Activated T-helper 1 cell treated with anti-CD3 and anti-CD28 coated beads, Interleukin-2, amount 50 U/mL, for 16 hours (primary cell): ENCODE results near the gene DGCR6L.
"Not testable (repeated sequence)": the region's sequence is repeated elsewhere in the genome, so short reads cannot be mapped to it uniquely, and the experiment has no call there.

Source experiments
- DNase-seq, 2 donors: peaks; one replicate each; pipeline ENCODE4 v3.0.0-alpha.2; 2020; ENCODE audit warnings: low read depth in 1 of 2, low spot score in 1 of 2

The DGCR6L gene

GRCh38 chr22:20319745-20320658 lies at the start of gene DGCR6L:
TSS of gene DGCR6L (minus strand) at chr22:20320060. CDS start at chr22:20319988, 72 bp downstream.
- DNase-seq, result peak; percentile 94 to 96

DNA sequence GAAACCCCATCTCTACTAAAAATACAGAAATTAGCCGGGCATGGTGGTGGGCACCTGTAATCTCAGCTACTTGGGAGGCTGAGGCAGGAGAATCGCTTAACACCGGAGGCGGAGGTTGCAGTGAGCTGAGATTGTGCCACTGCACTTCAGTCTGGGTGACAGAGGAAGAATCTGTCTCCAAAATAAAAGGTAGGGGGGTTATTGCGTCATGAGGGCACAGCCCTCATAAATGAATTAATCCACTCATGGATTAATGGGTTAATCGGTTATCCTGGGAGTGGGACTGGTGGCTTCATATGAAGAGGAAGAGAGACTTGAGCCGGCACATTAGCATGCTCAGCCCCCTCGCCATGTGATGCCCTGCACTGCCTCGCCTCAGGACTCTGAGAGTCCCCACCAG lies 49.0 kb upstream of the DGCR6L start:
- not testable (repeated sequence) for DNase-seq

DNA sequence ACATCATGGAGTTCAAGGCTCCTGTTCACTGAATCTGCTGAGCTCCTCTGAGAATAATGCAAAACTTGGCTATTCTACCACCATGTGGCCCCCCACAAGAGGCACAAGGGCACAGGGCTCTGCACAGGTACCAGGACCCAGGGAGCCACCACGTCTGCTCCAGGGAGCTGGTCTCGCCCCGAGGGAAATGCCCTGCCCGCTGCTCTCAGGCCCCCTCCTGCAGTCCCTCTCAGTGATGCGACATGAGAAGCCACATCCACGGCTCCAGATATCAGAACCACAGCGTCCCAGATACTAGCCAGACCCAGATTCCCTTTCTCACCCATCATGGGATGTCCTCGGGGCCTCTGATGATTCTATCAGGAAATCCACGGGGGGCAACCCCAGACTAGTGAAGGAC lies 47.0 kb upstream of the DGCR6L start:
- not testable (repeated sequence) for DNase-seq

DNA sequence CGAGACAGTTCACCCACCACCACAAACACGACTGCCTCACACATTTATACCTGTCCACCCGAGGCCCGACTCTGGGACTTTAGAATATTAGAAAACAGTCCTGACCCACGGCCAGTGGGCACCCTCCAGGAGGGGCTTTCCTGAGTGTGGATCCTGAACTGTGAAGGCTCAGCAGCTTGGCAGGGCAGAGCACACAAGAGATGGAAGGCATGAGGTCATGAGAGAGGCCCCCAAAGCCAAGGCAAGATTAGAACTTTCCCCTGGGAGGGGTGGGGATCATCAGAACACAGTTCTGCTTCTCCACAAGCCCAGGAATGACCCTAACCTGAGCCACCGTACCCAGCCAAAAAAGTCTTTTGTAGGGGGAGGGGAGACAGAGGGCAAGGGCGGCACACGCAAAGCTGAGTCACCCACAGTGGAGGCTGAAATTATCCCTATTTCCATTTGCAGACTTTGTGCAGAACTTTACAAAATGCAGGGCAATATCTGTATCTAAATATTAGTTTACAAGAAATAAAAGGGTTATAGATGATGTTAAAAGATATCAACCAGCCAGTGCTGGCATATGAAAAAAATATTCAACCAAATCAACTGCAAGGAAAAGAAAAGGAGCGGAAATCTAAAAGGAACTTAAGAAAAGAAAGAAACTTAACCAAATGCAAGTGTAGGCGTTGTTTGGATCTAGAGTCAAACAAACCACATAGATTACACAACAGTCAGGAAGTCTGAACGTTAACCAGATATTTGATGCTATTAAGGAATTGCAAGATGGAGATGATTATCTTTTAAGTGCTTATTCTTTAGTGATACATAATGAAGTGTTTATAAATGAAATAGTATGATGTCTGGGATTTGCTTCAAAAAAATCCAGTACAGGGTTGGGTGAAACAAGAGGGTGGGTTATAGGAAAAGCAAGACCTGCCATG lies 44.7 kb upstream of the DGCR6L start:
- DNase-seq, result not testable (repeated sequence)

DNA sequence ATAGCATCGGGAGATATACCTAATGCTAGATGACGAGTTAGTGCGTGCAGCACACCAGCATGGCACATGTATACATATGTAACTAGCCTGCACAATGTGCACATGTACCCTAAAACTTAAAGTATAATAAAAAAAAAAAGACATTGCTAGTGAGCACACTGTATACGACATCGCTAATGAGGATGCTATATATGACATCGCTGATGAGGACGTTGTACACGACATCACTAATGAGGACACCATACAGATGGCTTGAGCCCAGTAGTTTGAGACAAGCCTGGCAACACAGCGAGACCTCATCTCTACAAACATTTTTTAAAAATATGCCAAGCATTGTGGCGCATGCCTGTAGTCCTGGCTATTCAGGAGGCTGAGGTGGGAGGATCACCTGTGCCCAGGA lies 42.5 kb upstream of the DGCR6L start:
- not testable (repeated sequence) for DNase-seq

- DNase-seq, result not testable (repeated sequence)
Observed at GRCh38 chr22:20361752-20362229, 41.9 kb upstream of the DGCR6L start.

GRCh38 chr22:20360866-20361751 lies 41.2 kb upstream of the DGCR6L start:
- not testable (repeated sequence) for DNase-seq

- DNase-seq, result not testable (repeated sequence)
Observed at GRCh38 chr22:20360261-20360660, 40.4 kb upstream of the DGCR6L start.

- DNase-seq, result not testable (repeated sequence)
Observed at GRCh38 chr22:20358503-20359239, 38.8 kb upstream of the DGCR6L start.

- not testable (repeated sequence) for DNase-seq
Observed at GRCh38 chr22:20357967-20358366, 38.1 kb upstream of the DGCR6L start.

- not testable (repeated sequence) for DNase-seq
Observed at GRCh38 chr22:20356906-20357305, 37.0 kb upstream of the DGCR6L start.

GRCh38 chr22:20355939-20356636 lies 36.2 kb upstream of the DGCR6L start:
- DNase-seq, result not testable (repeated sequence)

- DNase-seq, result no peak
Observed at GRCh38 chr22:20354238-20354975, 34.5 kb upstream of the DGCR6L start.

- not testable (repeated sequence) for DNase-seq
Observed at GRCh38 chr22:20352536-20352935, 32.7 kb upstream of the DGCR6L start.

GRCh38 chr22:20346553-20346952 lies 26.7 kb upstream of the DGCR6L start:
- DNase-seq, result not testable (repeated sequence)

- DNase-seq, result not testable (repeated sequence)
Observed at GRCh38 chr22:20338291-20338690, 18.4 kb upstream of the DGCR6L start.

GRCh38 chr22:20337807-20338206 lies 17.9 kb upstream of the DGCR6L start:
- not testable (repeated sequence) for DNase-seq

DNA sequence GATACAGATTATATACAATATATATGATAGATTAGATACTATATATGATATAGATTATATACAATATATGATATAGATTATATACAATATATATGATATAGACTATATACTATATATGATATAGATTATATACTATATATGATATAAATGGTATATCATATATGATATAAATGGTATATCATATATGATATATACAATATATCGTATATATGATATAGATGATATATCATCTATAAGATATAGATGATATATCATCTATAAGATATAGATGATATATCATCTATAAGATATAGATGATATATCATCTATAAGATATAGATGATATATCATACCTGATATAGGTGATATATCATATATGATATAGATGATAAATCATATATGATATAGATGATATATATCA lies 16.7 kb upstream of the DGCR6L start:
- not testable (repeated sequence) for DNase-seq
